ENCODE results near the gene NTSR2. TPM values are rescaled to one million over a fixed set of nuclear protein-coding genes. Genes with fewer than 3 reads are reported as not detected.

Gene NTSR2
- total RNA-seq, 1 experiment from 2014 or later = not detected

GRCh38 chr2:11659115-11659475 is 10.9 kb downstream of the NTSR2 start:
- TF ChIP-seq ZNF121 (CRISPR knock-in tag; IDR thresholded peaks at IDR 0.05) = no peak
- no peak for TF ChIP-seq SOX15 (CRISPR knock-in tag; IDR thresholded peaks at IDR 0.05)
- no peak for TF ChIP-seq TEAD4 (CRISPR knock-in tag; IDR thresholded peaks at IDR 0.05)
- no peak for TF ChIP-seq GRHL2 (CRISPR knock-in tag; IDR thresholded peaks at IDR 0.05; ENCODE audit: insufficient replicate concordance, severe bottlenecking)
- no peak for TF ChIP-seq KAT7 (CRISPR knock-in tag; IDR thresholded peaks at IDR 0.05; ENCODE audit: borderline replicate concordance)
- TF ChIP-seq IRF2 (CRISPR knock-in tag; IDR thresholded peaks at IDR 0.05; ENCODE audit: borderline replicate concordance, low read depth) = no peak
- no peak for TF ChIP-seq E2F5 (CRISPR knock-in tag; IDR thresholded peaks at IDR 0.05)
- no peak for TF ChIP-seq SMAD4 (CRISPR knock-in tag; IDR thresholded peaks at IDR 0.05)
- TF ChIP-seq, protein P1, sequence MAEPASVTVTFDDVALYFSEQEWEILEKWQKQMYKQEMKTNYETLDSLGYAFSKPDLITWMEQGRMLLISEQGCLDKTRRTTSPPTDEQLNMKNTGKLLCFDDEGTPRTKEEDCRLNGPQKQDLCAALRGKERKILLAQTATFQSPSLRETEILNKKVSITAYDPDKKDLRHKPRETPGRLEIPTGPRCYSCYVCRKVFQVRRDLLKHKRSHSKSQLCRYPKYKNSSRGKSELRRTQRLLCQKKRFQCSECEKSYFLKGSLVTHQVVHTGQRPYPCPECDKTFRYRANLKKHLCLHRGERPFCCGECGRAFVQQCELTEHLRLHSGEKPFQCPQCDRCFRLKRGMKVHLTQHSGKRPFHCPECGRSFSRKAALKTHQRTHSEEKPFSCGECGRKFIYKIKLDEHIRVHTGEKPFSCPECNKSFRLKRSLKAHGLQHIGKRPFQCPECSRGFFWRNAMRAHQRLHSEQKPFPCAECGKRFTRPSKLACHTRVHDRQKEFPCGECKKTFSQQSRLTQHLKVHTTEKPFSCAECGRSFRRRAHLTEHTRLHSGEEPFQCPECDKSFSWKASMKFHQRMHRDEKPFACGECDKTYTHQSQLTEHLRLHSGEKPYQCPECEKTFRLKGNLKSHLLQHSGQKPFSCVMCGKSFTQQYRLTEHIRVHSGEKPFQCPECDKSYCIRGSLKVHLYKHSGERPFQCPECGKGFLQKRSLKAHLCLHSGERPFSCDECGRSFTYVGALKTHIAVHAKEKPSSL (CRISPR knock-in tag; conservative IDR thresholded peaks at IDR 0.05) = no peak
- TF ChIP-seq MXD4 (CRISPR knock-in tag; IDR thresholded peaks at IDR 0.05; ENCODE audit: borderline replicate concordance) = no peak
- no peak for TF ChIP-seq ATF1 (CRISPR knock-in tag; IDR thresholded peaks at IDR 0.05)
- TF ChIP-seq, protein P2, sequence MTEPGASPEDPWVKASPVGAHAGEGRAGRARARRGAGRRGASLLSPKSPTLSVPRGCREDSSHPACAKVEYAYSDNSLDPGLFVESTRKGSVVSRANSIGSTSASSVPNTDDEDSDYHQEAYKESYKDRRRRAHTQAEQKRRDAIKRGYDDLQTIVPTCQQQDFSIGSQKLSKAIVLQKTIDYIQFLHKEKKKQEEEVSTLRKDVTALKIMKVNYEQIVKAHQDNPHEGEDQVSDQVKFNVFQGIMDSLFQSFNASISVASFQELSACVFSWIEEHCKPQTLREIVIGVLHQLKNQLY (CRISPR knock-in tag; IDR thresholded peaks at IDR 0.05) = no peak
- no peak for TF ChIP-seq ZBTB21 (CRISPR knock-in tag; IDR thresholded peaks at IDR 0.05; ENCODE audit: borderline replicate concordance)
- TF ChIP-seq, protein P3, sequence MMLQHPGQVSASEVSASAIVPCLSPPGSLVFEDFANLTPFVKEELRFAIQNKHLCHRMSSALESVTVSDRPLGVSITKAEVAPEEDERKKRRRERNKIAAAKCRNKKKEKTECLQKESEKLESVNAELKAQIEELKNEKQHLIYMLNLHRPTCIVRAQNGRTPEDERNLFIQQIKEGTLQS (CRISPR knock-in tag; conservative IDR thresholded peaks at IDR 0.05) = no peak
- CTCF ChIA-PET = no interaction called here
- peaks cover 19% of the 10 kb centered on the region for H3K9me3 Mint-ChIP-seq
- peaks cover 4% of the 10 kb centered on the region for H3K27me3 Mint-ChIP-seq (ENCODE audit: low read depth)
- ATAC-seq = no peak
- no peak overlapping the region for H3K27ac Mint-ChIP-seq
- peaks cover 11% of the 10 kb centered on the region for H3K36me3 Mint-ChIP-seq
- H3K4me1 Mint-ChIP-seq = no peaks in the 10 kb centered on the region
- POLR2A ChIA-PET = no interaction called here
- DNase-seq (ENCODE audit: low spot score) = no peak
- H3K4me3 Mint-ChIP-seq = no peak overlapping the region

DNA sequence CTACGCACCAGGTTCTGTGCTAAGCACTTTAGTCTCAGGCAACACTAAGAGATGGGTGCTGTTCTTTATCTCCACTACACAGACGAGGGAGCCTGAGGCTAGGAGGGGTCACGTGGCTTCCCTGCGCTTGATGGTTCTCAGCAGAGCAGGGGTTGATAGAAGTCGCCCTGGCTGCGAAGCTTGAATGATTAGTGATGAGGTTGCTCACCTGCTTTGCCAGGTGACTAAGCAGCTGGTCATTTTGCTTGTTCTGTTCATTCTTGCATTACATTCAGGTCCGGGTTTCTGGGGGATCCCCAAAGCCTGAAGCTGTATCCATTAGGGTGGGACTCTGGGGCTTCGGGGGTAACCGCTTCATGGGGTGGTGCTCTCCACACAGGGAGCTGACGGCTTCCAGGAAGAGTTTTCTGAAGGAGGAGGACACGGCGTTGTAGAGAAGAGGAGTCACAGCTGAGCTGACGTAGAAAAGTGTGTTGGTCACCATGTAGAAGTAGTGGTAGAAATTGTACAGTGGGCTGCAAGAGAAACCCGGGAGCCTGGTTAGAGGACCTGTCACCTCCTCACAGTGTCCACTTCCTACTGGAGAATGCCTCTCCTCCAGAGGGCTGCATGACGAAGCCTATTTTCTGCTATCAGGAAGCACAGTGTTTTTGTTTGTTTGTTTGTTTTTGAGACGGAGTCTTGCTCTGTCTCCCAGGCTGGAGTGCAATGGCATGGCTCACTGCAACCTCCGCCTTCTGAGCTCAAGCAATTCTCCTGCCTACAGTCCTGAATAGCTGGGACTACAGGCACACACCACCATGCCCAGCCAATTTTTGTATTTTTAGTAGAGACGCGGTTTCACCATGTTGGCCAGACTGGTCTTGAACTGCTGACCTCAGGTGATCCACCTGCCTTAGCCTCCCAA is 11.5 kb downstream of the NTSR2 start:
- ChIA-PET CTCF (no interaction called here), POLR2A (no interaction called here)
- H3K9me3 Mint-ChIP-seq = peaks cover 16% of the 10 kb centered on the region
- ATAC-seq (no peak), DNase-seq (ENCODE audit: low spot score) (no peak)
- H3K36me3 Mint-ChIP-seq = peaks cover 11% of the 10 kb centered on the region
- H3K27me3 Mint-ChIP-seq (ENCODE audit: low read depth) = peaks cover 4% of the 10 kb centered on the region
- H3K4me3 Mint-ChIP-seq = no peak overlapping the region
- no peak overlapping the region for H3K27ac Mint-ChIP-seq
- no peaks in the 10 kb centered on the region for H3K4me1 Mint-ChIP-seq
- TF ChIP-seq MAX (CRISPR knock-in tag; IDR thresholded peaks at IDR 0.05) = no peak
- TF ChIP-seq TEAD4 (CRISPR knock-in tag; IDR thresholded peaks at IDR 0.05) = no peak
- TF ChIP-seq ZNF232 (CRISPR knock-in tag; IDR thresholded peaks at IDR 0.05) = no peak
- no peak for TF ChIP-seq HMGA2 (CRISPR knock-in tag; IDR thresholded peaks at IDR 0.05)
- TF ChIP-seq ESRRA (CRISPR knock-in tag; IDR thresholded peaks at IDR 0.05; ENCODE audit: borderline replicate concordance) = no peak
- TF ChIP-seq, protein P4, sequence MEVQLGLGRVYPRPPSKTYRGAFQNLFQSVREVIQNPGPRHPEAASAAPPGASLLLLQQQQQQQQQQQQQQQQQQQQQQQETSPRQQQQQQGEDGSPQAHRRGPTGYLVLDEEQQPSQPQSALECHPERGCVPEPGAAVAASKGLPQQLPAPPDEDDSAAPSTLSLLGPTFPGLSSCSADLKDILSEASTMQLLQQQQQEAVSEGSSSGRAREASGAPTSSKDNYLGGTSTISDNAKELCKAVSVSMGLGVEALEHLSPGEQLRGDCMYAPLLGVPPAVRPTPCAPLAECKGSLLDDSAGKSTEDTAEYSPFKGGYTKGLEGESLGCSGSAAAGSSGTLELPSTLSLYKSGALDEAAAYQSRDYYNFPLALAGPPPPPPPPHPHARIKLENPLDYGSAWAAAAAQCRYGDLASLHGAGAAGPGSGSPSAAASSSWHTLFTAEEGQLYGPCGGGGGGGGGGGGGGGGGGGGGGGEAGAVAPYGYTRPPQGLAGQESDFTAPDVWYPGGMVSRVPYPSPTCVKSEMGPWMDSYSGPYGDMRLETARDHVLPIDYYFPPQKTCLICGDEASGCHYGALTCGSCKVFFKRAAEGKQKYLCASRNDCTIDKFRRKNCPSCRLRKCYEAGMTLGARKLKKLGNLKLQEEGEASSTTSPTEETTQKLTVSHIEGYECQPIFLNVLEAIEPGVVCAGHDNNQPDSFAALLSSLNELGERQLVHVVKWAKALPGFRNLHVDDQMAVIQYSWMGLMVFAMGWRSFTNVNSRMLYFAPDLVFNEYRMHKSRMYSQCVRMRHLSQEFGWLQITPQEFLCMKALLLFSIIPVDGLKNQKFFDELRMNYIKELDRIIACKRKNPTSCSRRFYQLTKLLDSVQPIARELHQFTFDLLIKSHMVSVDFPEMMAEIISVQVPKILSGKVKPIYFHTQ (CRISPR knock-in tag; IDR thresholded peaks at IDR 0.05) = no peak
- TF ChIP-seq NR3C1 (CRISPR knock-in tag; conservative IDR thresholded peaks at IDR 0.05; ENCODE audit: low read depth) = no peak
- TF ChIP-seq E2F5 (CRISPR knock-in tag; IDR thresholded peaks at IDR 0.05) = no peak
- TF ChIP-seq ZNF138 (CRISPR knock-in tag; conservative IDR thresholded peaks at IDR 0.05) = no peak
- no peak for TF ChIP-seq FOXJ3 (CRISPR knock-in tag; IDR thresholded peaks at IDR 0.05; ENCODE audit: borderline replicate concordance)
- TF ChIP-seq ERG (CRISPR knock-in tag; IDR thresholded peaks at IDR 0.05) = no peak
- TF ChIP-seq ZNF423 (CRISPR knock-in tag; IDR thresholded peaks at IDR 0.05) = no peak
- TF ChIP-seq GTF2I (CRISPR knock-in tag; conservative IDR thresholded peaks at IDR 0.05) = no peak

Data from WTC11 (cell line).